Body of pancreas (tissue), 4 donors: Measurements from ENCODE around the gene PALLD. TPM values are rescaled to one million over a fixed set of nuclear protein-coding genes. Genes with fewer than 3 reads are reported as not detected.

Experiments
- ATAC-seq: fragments of 150-250 bp; one replicate; pipeline ENCODE4 v1.9.1; 2016
- DNase-seq, 4 donors: peaks; one replicate each; pipeline ENCODE4 v3.0.0-alpha.2; 2019
- H3K27ac ChIP-seq, 4 donors: fragments of 200-600 bp; sonication (generic); 1 replicate in 3 of 4; 2 replicates in 1 of 4; pipeline versions ENCODE4 v1.5.1 to v1.6.1; 2016 to 2019; ENCODE audit warnings: mild to moderate bottlenecking in 1 of 4, mixed read lengths in 1 of 4, moderate library complexity in 1 of 4
- H3K27me3 ChIP-seq, 2 donors: fragments of 200-600 bp; sonication (generic); one replicate each; pipeline ENCODE4 v1.6.0; 2016; ENCODE audit warnings: mild to moderate bottlenecking in 1 of 2
- H3K36me3 ChIP-seq, 2 donors: fragments of 200-600 bp; sonication (generic); replicated peaks in 1 of 2; 2 replicates each; pipeline ENCODE4 v1.5.1; 2016; ENCODE audit warnings: low read depth in 2 of 2; ENCODE audit not compliant: insufficient read depth in 1 of 2
- H3K4me1 ChIP-seq: fragments of 200-600 bp; sonication (generic); one replicate; pipeline ENCODE4 v1.6.0; 2016
- H3K4me3 ChIP-seq, 2 donors: fragments of 200-600 bp; sonication (generic); 1 replicate in 1 of 2; 2 replicates in 1 of 2; pipeline ENCODE4 v1.5.1; 2016 to 2019
- H3K9me3 ChIP-seq, 3 donors: fragments of 200-600 bp; sonication (generic); 1 replicate in 2 of 3; 2 replicates in 1 of 3; pipeline ENCODE4 v1.5.1; 2016
- CTCF ChIP-seq, 7 experiments: fragments of 450-650 bp in 4 of 7; fragments of 200-600 bp in 3 of 7; sonication (generic) in 3 of 7; IDR thresholded peaks; one replicate each; pipeline ENCODE4 v1.5.1; 2016 to 2019; ENCODE audit warnings: antibody characterized with exemption in 7 of 7
- POLR2A ChIP-seq, 3 donors: fragments of 450-650 bp; IDR thresholded peaks; one replicate each; pipeline ENCODE4 v1.6.1; 2016; ENCODE audit warnings: antibody characterized with exemption in 3 of 3, mild to moderate bottlenecking in 2 of 3
- WGBS, 2 donors: methylation state at CpG; one replicate each; pipeline ENCODE4 v1.1.5; 2017; 5-methylcytosine and 5-hydroxymethylcytosine counted together
- intact Hi-C: fragments of 100-400 bp; cut with DNase I; formaldehyde crosslinking; loops from one replicate; pipeline ENCODE4 v1.15.1; 2023
- total RNA-seq, 2 donors: library from RNA; depleted of rRNA; stranded (reverse); fragments of >200 nt; gene quantifications; one replicate each; pipeline ENCODE4 v1.1.0, GENCODE V29; 2016

Gene PALLD
- total RNA-seq, 2 donors from 2014 or later: 46.8 to 52.4 TPM

- ATAC-seq (no peak), DNase-seq (no peak)
- no peak overlapping the region for H3K4me3 ChIP-seq
- peaks cover 0 to under 1% of the 10 kb centered on the region in 2 donors for H3K27me3 ChIP-seq
- intact Hi-C loops: no loop called here
- 80 to 92% methylated on average over 19 to 20 of the region's 20 CpGs for WGBS, 2 donors
- TF ChIP-seq POLR2A (IDR thresholded peaks at IDR 0.05) (no peak), CTCF (IDR thresholded peaks at IDR 0.05) (no peak)
- no peak overlapping the region for H3K27ac ChIP-seq
- no peaks in the 10 kb centered on the region for H3K4me1 ChIP-seq
- no peaks in the 10 kb centered on the region for H3K9me3 ChIP-seq
- no peaks in the 10 kb centered on the region for H3K36me3 ChIP-seq
These were observed 297.3 kb downstream of the PALLD start for GRCh38 chr4:168794092-168794707.

- DNase-seq (peak in 1 of 4 donors; percentile 24), ATAC-seq (no peak)
- Histone ChIP-seq H3K4me3 (no peak overlapping the region), H3K27ac (no peak overlapping the region), H3K27me3 (no peaks in the 10 kb centered on the region), H3K9me3 (no peaks in the 10 kb centered on the region), H3K36me3 (no peaks in the 10 kb centered on the region), H3K4me1 (no peaks in the 10 kb centered on the region)
- intact Hi-C loops: no loop called here
- TF ChIP-seq CTCF (IDR thresholded peaks at IDR 0.05) (no peak), POLR2A (IDR thresholded peaks at IDR 0.05) (no peak)
- WGBS, 2 donors: 58 to 89% methylated on average over 1 to 3 of the region's 3 CpGs
These were observed 298.0 kb downstream of the PALLD start for GRCh38 chr4:168794881-168795280.

DNA sequence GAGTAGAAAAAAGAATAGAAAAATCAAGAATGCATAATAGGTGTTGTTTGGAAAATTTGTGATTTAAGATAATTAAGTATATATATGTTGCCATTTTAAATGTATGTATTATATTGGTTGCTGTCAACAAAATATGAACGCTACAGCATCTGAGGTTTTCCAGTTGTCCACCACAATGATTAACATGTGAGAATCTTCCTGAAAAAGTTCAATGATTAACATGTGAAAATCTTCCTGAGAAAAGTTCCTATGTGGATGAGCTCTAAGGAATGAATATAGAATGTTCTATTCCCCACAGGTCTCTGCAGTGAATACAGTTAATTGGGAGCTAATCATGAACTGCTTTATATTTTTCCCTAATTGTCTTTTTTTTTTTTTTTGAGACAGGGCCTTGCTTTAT lies 298.5 kb downstream of the PALLD start:
- intact Hi-C loops: no loop called here
- ATAC-seq (no peak), DNase-seq (no peak)
- no peaks in the 10 kb centered on the region for H3K36me3 ChIP-seq
- no peak overlapping the region for H3K4me3 ChIP-seq
- TF ChIP-seq CTCF (IDR thresholded peaks at IDR 0.05) (no peak), POLR2A (IDR thresholded peaks at IDR 0.05) (no peak)
- no peaks in the 10 kb centered on the region for H3K27me3 ChIP-seq
- no peaks in the 10 kb centered on the region for H3K9me3 ChIP-seq
- WGBS, 2 donors: 83 to 86% methylated on average over 1 of the region's 1 CpG
- no peaks in the 10 kb centered on the region for H3K4me1 ChIP-seq
- H3K27ac ChIP-seq: no peak overlapping the region

DNA sequence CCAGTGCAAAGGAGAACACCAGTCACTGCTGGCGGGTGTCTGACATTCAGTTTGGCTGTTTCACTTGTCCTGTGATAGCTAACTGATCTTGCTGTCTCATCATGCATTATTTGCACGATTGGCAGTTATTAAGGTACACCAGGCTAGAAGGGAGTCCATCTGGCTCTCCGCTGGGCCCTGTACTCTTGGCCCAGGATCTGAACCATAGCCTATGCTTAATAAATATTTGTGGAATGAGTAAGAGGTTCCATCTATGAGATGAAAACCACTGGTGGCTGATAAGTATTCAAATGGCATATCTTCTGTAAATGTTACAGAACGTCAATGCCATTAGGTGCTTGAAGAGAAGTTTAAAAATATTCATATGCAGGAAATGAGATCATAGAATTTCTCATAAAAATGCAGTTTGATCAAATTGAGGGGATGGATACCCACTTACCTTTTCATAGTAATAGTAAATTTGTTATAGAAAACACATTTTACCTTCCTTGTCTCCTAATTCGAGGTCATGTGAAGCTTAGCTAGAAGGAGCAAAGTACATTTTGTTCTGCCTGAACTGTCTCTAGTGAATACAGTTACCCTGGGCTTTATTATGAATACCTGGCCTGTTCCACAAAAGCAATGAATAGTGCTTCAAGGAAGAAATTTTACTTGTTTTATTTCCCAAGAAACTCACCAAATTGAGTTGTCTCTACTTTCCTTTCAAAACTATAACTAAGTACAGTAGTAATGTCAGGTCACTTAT lies 299.7 kb downstream of the PALLD start:
- ATAC-seq (peak; percentile 27), DNase-seq (peak in 2 of 4 donors; percentile 24 to 34)
- no peaks in the 10 kb centered on the region for H3K27me3 ChIP-seq
- intact Hi-C loops: no loop called here
- TF ChIP-seq POLR2A (IDR thresholded peaks at IDR 0.05): no peak
- TF ChIP-seq CTCF (IDR thresholded peaks at IDR 0.05): no peak
- H3K9me3 ChIP-seq: no peaks in the 10 kb centered on the region
- no peaks in the 10 kb centered on the region for H3K36me3 ChIP-seq
- WGBS, 2 donors: 52 to 56% methylated on average over 5 of the region's 5 CpGs
- H3K4me3 ChIP-seq: no peak overlapping the region
- no peaks in the 10 kb centered on the region for H3K4me1 ChIP-seq
- H3K27ac ChIP-seq: no peak overlapping the region
